ENCODE data around the gene MYH14. TPM values are rescaled to one million over a fixed set of nuclear protein-coding genes. Genes with fewer than 3 reads are reported as not detected.

The MYH14 gene
- total RNA-seq, 1 experiment from 2014 or later, result not detected

DNA sequence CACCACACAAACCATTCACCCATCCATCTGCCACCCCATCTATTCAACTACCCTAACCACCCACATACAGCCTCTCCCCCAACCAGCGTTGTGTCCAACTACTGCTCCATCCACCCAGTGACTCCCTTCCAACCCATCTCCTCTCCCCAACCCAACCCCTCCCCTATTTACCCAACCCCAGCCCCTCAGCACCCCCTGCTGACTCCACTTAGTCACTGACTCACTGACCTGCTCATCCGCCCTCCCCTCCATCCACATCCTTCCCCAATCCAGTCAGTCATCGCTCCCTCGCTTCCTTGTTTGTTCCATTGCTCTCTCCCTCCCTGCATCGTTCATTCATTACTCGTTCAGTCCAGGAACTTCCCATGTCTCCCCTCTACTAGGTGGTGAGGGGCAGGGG, 86.6 kb downstream of the MYH14 start:
- no peak for DNase-seq (ENCODE audit: unreplicated experiment)
- Mint-ChIP-seq H3K9me3 (ENCODE audit: unreplicated experiment) (peaks cover 57% of the 10 kb centered on the region), H3K4me1 (ENCODE audit: insufficient read depth, unreplicated experiment) (no peaks in the 10 kb centered on the region), H3K27ac (ENCODE audit: low read depth, unreplicated experiment) (no peak overlapping the region), H3K36me3 (ENCODE audit: insufficient read depth, unreplicated experiment) (peaks cover under 1% of the 10 kb centered on the region), H3K27me3 (ENCODE audit: insufficient read depth, unreplicated experiment) (no peaks in the 10 kb centered on the region), H3K4me3 (ENCODE audit: unreplicated experiment) (no peak overlapping the region)
- intact Hi-C loops (cut with micrococcal nuclease), result no loop called here
- BruUV-seq (replicated peaks), result no TSS peak
- ChIA-PET CTCF (no interaction called here), POLR2A (no interaction called here)
- TF ChIP-seq, protein P1, sequence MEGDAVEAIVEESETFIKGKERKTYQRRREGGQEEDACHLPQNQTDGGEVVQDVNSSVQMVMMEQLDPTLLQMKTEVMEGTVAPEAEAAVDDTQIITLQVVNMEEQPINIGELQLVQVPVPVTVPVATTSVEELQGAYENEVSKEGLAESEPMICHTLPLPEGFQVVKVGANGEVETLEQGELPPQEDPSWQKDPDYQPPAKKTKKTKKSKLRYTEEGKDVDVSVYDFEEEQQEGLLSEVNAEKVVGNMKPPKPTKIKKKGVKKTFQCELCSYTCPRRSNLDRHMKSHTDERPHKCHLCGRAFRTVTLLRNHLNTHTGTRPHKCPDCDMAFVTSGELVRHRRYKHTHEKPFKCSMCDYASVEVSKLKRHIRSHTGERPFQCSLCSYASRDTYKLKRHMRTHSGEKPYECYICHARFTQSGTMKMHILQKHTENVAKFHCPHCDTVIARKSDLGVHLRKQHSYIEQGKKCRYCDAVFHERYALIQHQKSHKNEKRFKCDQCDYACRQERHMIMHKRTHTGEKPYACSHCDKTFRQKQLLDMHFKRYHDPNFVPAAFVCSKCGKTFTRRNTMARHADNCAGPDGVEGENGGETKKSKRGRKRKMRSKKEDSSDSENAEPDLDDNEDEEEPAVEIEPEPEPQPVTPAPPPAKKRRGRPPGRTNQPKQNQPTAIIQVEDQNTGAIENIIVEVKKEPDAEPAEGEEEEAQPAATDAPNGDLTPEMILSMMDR (IDR thresholded peaks at IDR 0.05; ENCODE audit: unreplicated experiment), result no peak

DNA sequence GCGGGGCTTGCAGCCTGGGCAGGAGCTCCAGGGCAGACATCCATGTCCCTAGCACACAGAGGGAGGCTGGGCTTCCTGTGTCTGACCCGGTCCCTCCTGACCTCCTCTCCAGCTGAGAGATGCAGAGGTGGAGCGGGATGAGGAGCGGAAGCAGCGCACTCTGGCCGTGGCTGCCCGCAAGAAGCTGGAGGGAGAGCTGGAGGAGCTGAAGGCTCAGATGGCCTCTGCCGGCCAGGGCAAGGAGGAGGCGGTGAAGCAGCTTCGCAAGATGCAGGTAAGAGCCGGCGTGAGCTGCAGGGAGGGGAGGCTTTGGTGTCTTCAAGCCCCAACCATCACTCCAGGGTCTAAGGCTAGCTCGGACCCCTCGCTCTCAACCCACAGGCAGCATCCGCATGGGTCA, 87.4 kb downstream of the MYH14 start:
- TF ChIP-seq, protein P1 (IDR thresholded peaks at IDR 0.05; ENCODE audit: unreplicated experiment), result no peak
- no TSS peak for BruUV-seq (replicated peaks)

GRCh38 chr19:50292216-50292827, 88.9 kb downstream of the MYH14 start:
- POLR2A ChIA-PET, result no interaction called here
- Mint-ChIP-seq H3K4me1 (ENCODE audit: insufficient read depth, unreplicated experiment) (no peaks in the 10 kb centered on the region), H3K36me3 (ENCODE audit: insufficient read depth, unreplicated experiment) (peaks cover 6% of the 10 kb centered on the region), H3K9me3 (ENCODE audit: unreplicated experiment) (peaks cover 43% of the 10 kb centered on the region), H3K4me3 (ENCODE audit: unreplicated experiment) (no peak overlapping the region), H3K27ac (ENCODE audit: low read depth, unreplicated experiment) (no peak overlapping the region), H3K27me3 (ENCODE audit: insufficient read depth, unreplicated experiment) (no peaks in the 10 kb centered on the region)
- CTCF ChIA-PET, result no interaction called here
- DNase-seq (ENCODE audit: unreplicated experiment), result no peak
- BruUV-seq (replicated peaks), result no TSS peak
- TF ChIP-seq, protein P1 (IDR thresholded peaks at IDR 0.05; ENCODE audit: unreplicated experiment), result no peak
- intact Hi-C loops (cut with micrococcal nuclease), result no loop called here

More for the DNA sequence above, 87.4 kb downstream of the MYH14 start:
- no peak for DNase-seq (ENCODE audit: unreplicated experiment)
- Mint-ChIP-seq H3K27ac (ENCODE audit: low read depth, unreplicated experiment) (no peak overlapping the region), H3K36me3 (ENCODE audit: insufficient read depth, unreplicated experiment) (peaks cover 6% of the 10 kb centered on the region), H3K9me3 (ENCODE audit: unreplicated experiment) (peaks cover 52% of the 10 kb centered on the region), H3K4me3 (ENCODE audit: unreplicated experiment) (no peak overlapping the region), H3K4me1 (ENCODE audit: insufficient read depth, unreplicated experiment) (no peaks in the 10 kb centered on the region), H3K27me3 (ENCODE audit: insufficient read depth, unreplicated experiment) (no peaks in the 10 kb centered on the region)
- POLR2A ChIA-PET, result no interaction called here
- CTCF ChIA-PET, result no interaction called here
- intact Hi-C loops (cut with micrococcal nuclease), result no loop called here

- DNase-seq (ENCODE audit: unreplicated experiment), result no peak
- TF ChIP-seq, protein P1 (IDR thresholded peaks at IDR 0.05; ENCODE audit: unreplicated experiment), result no peak
- peaks cover 6% of the 10 kb centered on the region for H3K36me3 Mint-ChIP-seq (ENCODE audit: insufficient read depth, unreplicated experiment)
- H3K4me3 Mint-ChIP-seq (ENCODE audit: unreplicated experiment), result no peak overlapping the region
- POLR2A ChIA-PET, result no interaction called here
- no peak overlapping the region for H3K27ac Mint-ChIP-seq (ENCODE audit: low read depth, unreplicated experiment)
- no TSS peak for BruUV-seq (replicated peaks)
- intact Hi-C loops (cut with micrococcal nuclease), result no loop called here
- no peaks in the 10 kb centered on the region for H3K27me3 Mint-ChIP-seq (ENCODE audit: insufficient read depth, unreplicated experiment)
- peaks cover 38% of the 10 kb centered on the region for H3K9me3 Mint-ChIP-seq (ENCODE audit: unreplicated experiment)
- no peaks in the 10 kb centered on the region for H3K4me1 Mint-ChIP-seq (ENCODE audit: insufficient read depth, unreplicated experiment)
- CTCF ChIA-PET, result interaction anchor here (0.6 kb wide), 1 partner anchor 19 kb away, joined by 3 read pairs; no protein-coding TSS in a partner anchor
Measured at GRCh38 chr19:50293263-50294004, 90.0 kb downstream of the MYH14 start.
